Ovary (tissue), 9 donors: ENCODE measurements around the gene SKIDA1. TPM values are rescaled to one million over a fixed set of nuclear protein-coding genes. Genes with fewer than 3 reads are reported as not detected.

Experiments
- DNase-seq, 5 donors: peaks; one replicate each; pipeline ENCODE4 v3.0.0-alpha.2; 2019 to 2020
- H3K27ac ChIP-seq, 2 donors: fragments of 200-600 bp; one replicate each; pipeline versions ENCODE4 v1.5.1 to v1.8.0; 2019 to 2022
- H3K27me3 ChIP-seq: fragments of 200-600 bp; one replicate; pipeline ENCODE4 v1.8.0; 2022
- H3K36me3 ChIP-seq: fragments of 200-600 bp; sonication (generic); one replicate; pipeline ENCODE4 v1.5.1; 2019
- H3K4me1 ChIP-seq: one replicate; pipeline ENCODE4 v1.8.1; 2013; ENCODE audit warnings: mild to moderate bottlenecking, moderate library complexity; ENCODE audit not compliant: insufficient read depth
- H3K4me3 ChIP-seq: fragments of 200-600 bp; sonication (generic); one replicate; pipeline ENCODE4 v1.5.1; 2017
- H3K9me3 ChIP-seq, 2 donors: fragments of 200-600 bp in 1 of 2; sonication (generic) in 1 of 2; one replicate each; pipeline versions ENCODE4 v1.5.1 to v1.8.1; 2013 to 2019; ENCODE audit warnings: mild to moderate bottlenecking in 1 of 2, moderate library complexity in 1 of 2
- EP300 ChIP-seq: sonication (generic); formaldehyde crosslinking; IDR thresholded peaks from one replicate; pipeline ENCODE4 v1.6.1; 2017; ENCODE audit warnings: antibody characterized with exemption
- POLR2A ChIP-seq: fragments of 450-650 bp; IDR thresholded peaks from one replicate; pipeline ENCODE4 v1.6.1; 2017; ENCODE audit warnings: antibody characterized with exemption, mild to moderate bottlenecking, moderate library complexity
- WGBS, 3 donors: extraction: QIAGEN DNeasy Blood & Tissue Kit in 1 of 3; methylation state at CpG; one replicate each; pipeline versions ENCODE4 v1.1.5 to v1.1.7; 2013 to 2017; 5-methylcytosine and 5-hydroxymethylcytosine counted together
- intact Hi-C, 4 donors: fragments of 100-400 bp; cut with DNase I; formaldehyde crosslinking; loops; one replicate each; pipeline versions ENCODE4 v1.11.0 to v1.15.1; 2022 to 2023
- polyA plus RNA-seq, 2 donors: library from polyadenylated mRNA; stranded (reverse); fragments of 200-250 nt in 1 of 2; fragments of 350-450 nt in 1 of 2; fragmentation: Illumina TruSeq in 1 of 2; extraction: RNeasy Lipid Tissue Mini Kit (QIAGEN cat#74804) in 1 of 2; gene quantifications; one replicate each; pipeline ENCODE4 v1.2.3, GENCODE V29; 2013 to 2014
- total RNA-seq, 7 donors: library from RNA; depleted of rRNA in 2 of 7; stranded (reverse); fragments of >200 nt in 2 of 7; fragmentation: NEBNext Ultra II Directional in 3 of 7; extraction: Animal tissue kit (Norgen Biotek cat#: 25700) in 3 of 7; gene quantifications; one replicate each; pipeline versions ENCODE4 v1.1.0 to v1.2.4, GENCODE V29; 2016 to 2023
- TF ChIP-seq, protein P1 (sequence below), 3 donors: fragments of 450-650 bp in 2 of 3; fragments of 200-600 bp in 1 of 3; IDR thresholded peaks; one replicate each; pipeline versions ENCODE4 v1.5.1 to v1.8.0; 2016 to 2022; ENCODE audit warnings: antibody characterized with exemption in 3 of 3, mild to moderate bottlenecking in 1 of 3
- donor health status: DM: no; HTN: no; CAD: no; lungs with moderate emphysema.
- donor health status: DM: no; HTN: no; CAD: no.
- donor health status: Bipolar disorder and iron deficiency.
- donor health status: DM: yes; HTN: yes; CAD: no.
- donor health status: DM: no; HTN: no; CAD: no.
- donor health status: DM: yes; HTN: yes; CAD: no.

The SKIDA1 gene
- total and polyA plus RNA-seq, 9 donors, result 1.1 to 4.2 (median 3.1) TPM

DNA sequence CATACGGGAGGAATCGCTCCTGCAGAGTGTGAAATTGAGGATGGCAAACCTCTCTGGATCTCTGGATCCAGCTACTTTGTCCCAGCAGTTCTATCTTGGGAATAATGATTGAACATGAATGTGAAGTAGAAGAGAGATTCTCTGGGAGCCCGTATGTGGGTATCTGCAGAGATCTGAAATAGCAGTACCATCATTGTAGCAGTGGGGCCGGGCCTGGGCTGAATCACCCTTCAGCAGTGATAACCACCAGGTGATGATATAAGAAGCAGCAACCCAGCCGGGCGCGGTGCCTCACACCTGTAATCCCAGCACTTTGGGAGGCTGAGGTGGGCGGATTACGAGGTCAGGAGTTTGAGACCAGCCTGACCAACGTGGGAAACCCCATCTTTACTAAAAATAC is 51.9 kb downstream of the SKIDA1 start:
- Histone ChIP-seq H3K4me1 (no peaks in the 10 kb centered on the region), H3K27ac (no peak overlapping the region), H3K36me3 (no peaks in the 10 kb centered on the region), H3K27me3 (no peaks in the 10 kb centered on the region), H3K4me3 (no peak overlapping the region), H3K9me3 (no peaks in the 10 kb centered on the region)
- TF ChIP-seq POLR2A, result no peak
- no peak for TF ChIP-seq EP300
- TF ChIP-seq, protein P1, sequence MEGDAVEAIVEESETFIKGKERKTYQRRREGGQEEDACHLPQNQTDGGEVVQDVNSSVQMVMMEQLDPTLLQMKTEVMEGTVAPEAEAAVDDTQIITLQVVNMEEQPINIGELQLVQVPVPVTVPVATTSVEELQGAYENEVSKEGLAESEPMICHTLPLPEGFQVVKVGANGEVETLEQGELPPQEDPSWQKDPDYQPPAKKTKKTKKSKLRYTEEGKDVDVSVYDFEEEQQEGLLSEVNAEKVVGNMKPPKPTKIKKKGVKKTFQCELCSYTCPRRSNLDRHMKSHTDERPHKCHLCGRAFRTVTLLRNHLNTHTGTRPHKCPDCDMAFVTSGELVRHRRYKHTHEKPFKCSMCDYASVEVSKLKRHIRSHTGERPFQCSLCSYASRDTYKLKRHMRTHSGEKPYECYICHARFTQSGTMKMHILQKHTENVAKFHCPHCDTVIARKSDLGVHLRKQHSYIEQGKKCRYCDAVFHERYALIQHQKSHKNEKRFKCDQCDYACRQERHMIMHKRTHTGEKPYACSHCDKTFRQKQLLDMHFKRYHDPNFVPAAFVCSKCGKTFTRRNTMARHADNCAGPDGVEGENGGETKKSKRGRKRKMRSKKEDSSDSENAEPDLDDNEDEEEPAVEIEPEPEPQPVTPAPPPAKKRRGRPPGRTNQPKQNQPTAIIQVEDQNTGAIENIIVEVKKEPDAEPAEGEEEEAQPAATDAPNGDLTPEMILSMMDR (IDR thresholded peaks at IDR 0.05), result no peak
- intact Hi-C loops, result no loop called here
- DNase-seq, result no peak
- WGBS, 3 donors, result 85 to 92% (median 92%) methylated on average over 10 of the region's 10 CpGs

DNA sequence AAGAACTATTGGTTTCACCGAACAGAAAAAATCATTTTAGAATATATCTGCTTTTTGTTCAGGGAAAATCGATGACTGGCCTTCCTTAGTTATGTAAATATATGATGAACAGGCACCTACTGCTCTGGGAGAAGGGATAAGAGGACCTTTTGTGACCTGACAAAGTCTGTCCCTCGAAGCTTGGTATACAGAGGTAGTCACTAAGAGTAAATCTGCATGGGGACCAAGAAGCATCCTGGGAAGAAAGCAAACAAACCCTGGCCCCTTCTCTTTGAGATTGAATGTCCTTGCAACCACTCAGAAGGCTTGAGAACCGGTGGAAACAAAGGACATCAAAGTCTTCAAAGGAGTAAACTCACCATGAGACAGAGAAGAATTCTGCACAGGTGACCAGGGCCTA is 52.3 kb downstream of the SKIDA1 start:
- H3K9me3 ChIP-seq, result no peaks in the 10 kb centered on the region
- no peaks in the 10 kb centered on the region for H3K27me3 ChIP-seq
- H3K4me3 ChIP-seq, result no peak overlapping the region
- DNase-seq, result no peak
- H3K36me3 ChIP-seq, result no peaks in the 10 kb centered on the region
- WGBS, 3 donors, result 62 to 69% (median 65%) methylated on average over 4 of the region's 4 CpGs
- TF ChIP-seq POLR2A, result no peak
- TF ChIP-seq, protein P1 (IDR thresholded peaks at IDR 0.05), result no peak
- no peak for TF ChIP-seq EP300
- H3K27ac ChIP-seq, result no peak overlapping the region
- intact Hi-C loops, result no loop called here
- no peaks in the 10 kb centered on the region for H3K4me1 ChIP-seq

DNA sequence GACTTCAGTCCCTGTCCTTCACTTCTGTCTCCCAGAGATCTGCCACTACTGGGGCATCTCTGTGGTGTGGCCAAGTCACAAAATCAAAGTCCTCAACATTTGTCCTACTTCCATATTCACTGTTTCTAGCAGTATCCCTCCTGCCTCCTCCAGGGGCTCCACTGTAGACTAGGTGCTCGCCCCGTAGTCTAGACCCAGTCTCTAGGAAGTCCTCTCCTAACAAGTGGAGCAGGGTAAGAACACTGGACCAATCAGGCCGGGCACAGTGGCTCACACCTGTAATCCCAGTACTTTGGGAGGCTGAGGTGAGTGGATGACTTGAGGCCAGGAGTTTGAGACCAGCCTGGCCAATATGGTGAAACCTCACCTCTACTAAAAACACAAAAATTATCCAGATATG is 57.4 kb downstream of the SKIDA1 start:
- Histone ChIP-seq H3K4me3 (no peak overlapping the region), H3K9me3 (no peaks in the 10 kb centered on the region), H3K27ac (no peak overlapping the region), H3K27me3 (no peaks in the 10 kb centered on the region), H3K4me1 (no peaks in the 10 kb centered on the region), H3K36me3 (no peaks in the 10 kb centered on the region)
- DNase-seq, result no peak
- intact Hi-C loops, result no loop called here
- TF ChIP-seq EP300 (no peak), POLR2A (no peak)
- TF ChIP-seq, protein P1 (IDR thresholded peaks at IDR 0.05), result no peak
- 96 to 97% (median 96%) methylated on average over 3 of the region's 3 CpGs for WGBS, 3 donors

DNA sequence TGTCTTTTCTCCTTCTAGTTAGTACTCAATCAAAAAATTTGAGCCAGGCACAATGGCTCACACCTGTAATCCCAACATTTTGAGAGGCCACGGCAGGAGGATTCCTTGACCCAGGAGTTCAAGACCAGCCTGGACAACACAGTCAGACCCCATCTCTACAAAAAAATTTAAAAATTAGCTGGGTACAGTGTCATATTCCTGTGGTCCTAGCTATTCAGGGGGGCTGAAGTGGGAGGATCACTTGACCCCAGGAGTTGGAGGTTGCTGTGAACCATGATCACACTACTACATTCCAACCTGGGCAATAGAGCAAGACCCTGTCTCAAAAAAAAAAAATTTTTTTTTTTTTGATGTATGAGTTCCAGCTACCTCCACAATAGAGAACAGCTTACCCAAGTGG is 57.8 kb downstream of the SKIDA1 start:
- no peaks in the 10 kb centered on the region for H3K27me3 ChIP-seq
- TF ChIP-seq, protein P1 (IDR thresholded peaks at IDR 0.05), result no peak
- TF ChIP-seq EP300 (no peak), POLR2A (no peak)
- no peaks in the 10 kb centered on the region for H3K4me1 ChIP-seq
- intact Hi-C loops, result no loop called here
- H3K36me3 ChIP-seq, result no peaks in the 10 kb centered on the region
- no peak overlapping the region for H3K4me3 ChIP-seq
- 80 to 100% (median 90%) methylated on average over 1 of the region's 1 CpG for WGBS, 3 donors
- H3K9me3 ChIP-seq, result no peaks in the 10 kb centered on the region
- no peak for DNase-seq
- no peak overlapping the region for H3K27ac ChIP-seq

DNA sequence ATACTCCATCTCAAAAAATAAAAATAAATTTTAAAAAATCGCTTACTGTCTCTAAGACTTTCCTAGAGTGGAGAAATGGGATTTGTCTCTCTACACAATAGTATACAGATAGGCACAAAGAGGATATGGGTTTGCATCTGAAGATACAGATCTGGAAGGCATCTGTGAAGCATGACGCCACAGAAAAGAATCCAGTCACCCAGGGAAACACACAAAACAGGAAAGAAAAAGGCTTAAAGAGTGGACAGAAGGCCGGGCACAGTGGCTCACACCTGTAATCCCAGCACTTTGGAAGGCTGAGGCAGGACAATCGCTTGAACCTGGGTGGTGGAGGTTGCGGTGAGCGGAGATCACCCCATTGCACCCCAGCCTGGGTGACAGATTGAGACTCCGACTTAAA is 61.3 kb downstream of the SKIDA1 start:
- intact Hi-C loops, result no loop called here
- WGBS, 3 donors, result 92 to 94% (median 93%) methylated on average over 7 of the region's 7 CpGs
- Histone ChIP-seq H3K27me3 (no peaks in the 10 kb centered on the region), H3K9me3 (no peaks in the 10 kb centered on the region), H3K4me3 (no peak overlapping the region), H3K27ac (no peak overlapping the region), H3K4me1 (no peaks in the 10 kb centered on the region), H3K36me3 (no peaks in the 10 kb centered on the region)
- DNase-seq, result no peak
- no peak for TF ChIP-seq EP300
- TF ChIP-seq POLR2A, result no peak
- TF ChIP-seq, protein P1 (IDR thresholded peaks at IDR 0.05), result no peak
